ENCODE measurements around the gene SLC52A3. TPM values are rescaled to one million over a fixed set of nuclear protein-coding genes. Genes with fewer than 3 reads are reported as not detected.

The SLC52A3 gene
- total and polyA plus RNA-seq, 4 experiments from 2014 or later, result not detected

DNA sequence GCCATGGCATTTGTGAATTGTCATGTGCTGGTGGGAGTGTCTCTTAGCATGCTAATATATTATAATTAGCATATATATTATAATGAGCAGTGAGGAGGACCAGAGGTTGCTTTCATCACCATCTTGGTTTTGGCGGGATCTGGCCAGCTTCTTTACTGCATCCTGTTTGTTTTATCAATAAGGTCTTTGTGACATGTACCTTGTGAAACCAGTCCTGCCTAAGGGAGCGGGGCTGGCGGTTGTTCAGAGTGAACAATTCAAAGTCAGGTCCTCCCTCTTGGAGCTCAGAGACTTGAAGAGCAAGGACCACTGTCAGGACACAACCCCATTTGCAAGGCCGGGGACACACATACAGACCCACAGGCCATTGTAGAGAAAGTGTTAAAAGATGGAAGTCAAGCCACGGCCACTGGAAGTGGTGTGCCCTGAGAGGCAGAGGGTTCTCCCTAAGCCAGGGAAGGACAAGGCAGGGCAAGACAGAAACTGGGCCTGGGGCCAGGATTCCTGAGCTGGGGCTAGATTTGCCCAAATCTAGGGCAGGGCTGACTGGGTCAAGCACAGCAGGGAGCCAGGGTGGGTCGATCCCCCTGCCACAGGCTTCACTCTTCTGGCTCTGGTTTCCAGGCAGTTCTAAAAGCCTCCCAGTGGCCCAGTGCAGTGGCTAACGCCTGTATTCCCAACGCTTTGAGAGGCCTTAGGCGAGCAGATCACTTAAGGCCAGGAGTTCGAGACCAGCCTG is 14.2 kb downstream of the SLC52A3 start:
- H3K4me3 Mint-ChIP-seq, result no peak overlapping the region
- Histone ChIP-seq H3K4me1 (ENCODE audit: insufficient read depth, low read length) (no peaks in the 10 kb centered on the region), H3K9me3 (ENCODE audit: control insufficient read depth in 1 of 2, low read length in 2 of 2) (no peaks in the 10 kb centered on the region), H3K27ac (ENCODE audit: low read depth, low read length) (no peak overlapping the region), H3K4me3 (ENCODE audit: low read length in 2 of 2) (no peak overlapping the region), H3K36me3 (ENCODE audit: insufficient read depth, low read length) (no peaks in the 10 kb centered on the region), H3K27me3 (ENCODE audit: insufficient read depth, low read length) (no peaks in the 10 kb centered on the region)
- ChIA-PET CTCF (ENCODE audit: partially characterized antibody) (no interaction called here), POLR2A (ENCODE audit: partially characterized antibody) (no interaction called here)
- peaks cover 4 to 18% of the 10 kb centered on the region in 2 donors for H3K27me3 Mint-ChIP-seq
- no peaks in the 10 kb centered on the region for H3K36me3 Mint-ChIP-seq
- no peaks in the 10 kb centered on the region for H3K9me3 Mint-ChIP-seq
- H3K4me1 Mint-ChIP-seq, result peaks cover 0 to 14% (median 4%) of the 10 kb centered on the region in 4 donors
- no peak for DNase-seq
- no peak overlapping the region for H3K27ac Mint-ChIP-seq
- intact Hi-C loops (cut with micrococcal nuclease), result no loop called here

DNA sequence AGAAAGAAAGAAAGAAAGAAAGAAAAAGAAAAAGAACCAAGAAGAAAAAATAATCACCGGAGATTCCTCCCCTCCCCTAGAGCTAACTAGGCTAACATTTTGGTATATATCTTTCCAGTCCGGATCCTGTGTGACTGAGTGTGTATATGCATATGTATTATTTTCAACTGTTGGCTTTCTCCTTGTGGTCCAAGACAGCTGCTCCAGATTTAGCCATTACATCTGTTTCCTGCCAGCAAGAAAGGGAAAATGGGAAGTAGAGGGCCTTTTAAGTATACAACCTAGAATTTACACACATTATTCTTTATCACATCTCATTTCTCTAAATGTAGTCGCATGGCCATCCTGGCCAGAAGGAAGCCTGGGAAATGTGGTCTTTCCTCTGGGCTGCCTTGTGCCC is 15.2 kb downstream of the SLC52A3 start:
- no peaks in the 10 kb centered on the region for H3K27me3 ChIP-seq (ENCODE audit: insufficient read depth, low read length)
- Mint-ChIP-seq H3K4me3 (no peak overlapping the region), H3K9me3 (no peaks in the 10 kb centered on the region), H3K36me3 (no peaks in the 10 kb centered on the region), H3K27me3 (peaks cover 4 to 14% of the 10 kb centered on the region in 2 donors), H3K27ac (no peak overlapping the region), H3K4me1 (peaks cover 0 to 14% (median 4%) of the 10 kb centered on the region in 4 donors)
- intact Hi-C loops (cut with micrococcal nuclease), result no loop called here
- ChIA-PET POLR2A (ENCODE audit: partially characterized antibody) (no interaction called here), CTCF (ENCODE audit: partially characterized antibody) (no interaction called here)
- H3K4me3 ChIP-seq (ENCODE audit: low read length in 2 of 2), result no peak overlapping the region
- no peaks in the 10 kb centered on the region for H3K9me3 ChIP-seq (ENCODE audit: control insufficient read depth in 1 of 2, low read length in 2 of 2)
- no peaks in the 10 kb centered on the region for H3K36me3 ChIP-seq (ENCODE audit: insufficient read depth, low read length)
- no peak overlapping the region for H3K27ac ChIP-seq (ENCODE audit: low read depth, low read length)
- H3K4me1 ChIP-seq (ENCODE audit: insufficient read depth, low read length), result no peaks in the 10 kb centered on the region
- DNase-seq, result no peak

DNA sequence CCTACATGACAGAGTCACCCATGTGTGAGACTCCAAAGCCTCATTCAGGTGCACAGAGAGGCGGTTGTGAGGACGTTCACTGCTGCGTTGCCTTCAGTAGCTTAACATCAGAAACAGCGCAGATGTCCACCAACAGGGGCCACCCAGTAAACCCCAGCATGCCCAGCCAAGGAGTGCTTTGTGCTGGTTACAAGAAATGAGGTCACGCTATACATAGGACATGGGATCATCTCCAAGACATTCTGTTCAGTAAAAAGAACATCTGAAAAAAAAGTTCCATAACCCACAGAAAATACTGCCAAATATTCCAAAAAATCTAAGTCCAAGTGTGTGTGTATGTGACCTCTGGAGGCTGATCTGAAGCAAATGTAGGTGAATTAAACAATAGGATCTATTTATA is 16.0 kb downstream of the SLC52A3 start:
- Histone ChIP-seq H3K4me3 (ENCODE audit: low read length in 2 of 2) (no peak overlapping the region), H3K4me1 (ENCODE audit: insufficient read depth, low read length) (no peaks in the 10 kb centered on the region), H3K9me3 (ENCODE audit: control insufficient read depth in 1 of 2, low read length in 2 of 2) (no peaks in the 10 kb centered on the region), H3K36me3 (ENCODE audit: insufficient read depth, low read length) (no peaks in the 10 kb centered on the region), H3K27me3 (ENCODE audit: insufficient read depth, low read length) (no peaks in the 10 kb centered on the region), H3K27ac (ENCODE audit: low read depth, low read length) (no peak overlapping the region)
- peaks cover 0 to 9% (median 3%) of the 10 kb centered on the region in 4 donors for H3K4me1 Mint-ChIP-seq
- no peak overlapping the region for H3K4me3 Mint-ChIP-seq
- ChIA-PET CTCF (ENCODE audit: partially characterized antibody) (no interaction called here), POLR2A (ENCODE audit: partially characterized antibody) (no interaction called here)
- no peak overlapping the region for H3K27ac Mint-ChIP-seq
- intact Hi-C loops (cut with micrococcal nuclease), result no loop called here
- H3K27me3 Mint-ChIP-seq, result peaks cover 2 to 9% of the 10 kb centered on the region in 2 donors
- no peak for DNase-seq
- peaks cover 0 to 3% (median 0%) of the 10 kb centered on the region in 8 donors for H3K9me3 Mint-ChIP-seq
- H3K36me3 Mint-ChIP-seq, result no peaks in the 10 kb centered on the region

DNA sequence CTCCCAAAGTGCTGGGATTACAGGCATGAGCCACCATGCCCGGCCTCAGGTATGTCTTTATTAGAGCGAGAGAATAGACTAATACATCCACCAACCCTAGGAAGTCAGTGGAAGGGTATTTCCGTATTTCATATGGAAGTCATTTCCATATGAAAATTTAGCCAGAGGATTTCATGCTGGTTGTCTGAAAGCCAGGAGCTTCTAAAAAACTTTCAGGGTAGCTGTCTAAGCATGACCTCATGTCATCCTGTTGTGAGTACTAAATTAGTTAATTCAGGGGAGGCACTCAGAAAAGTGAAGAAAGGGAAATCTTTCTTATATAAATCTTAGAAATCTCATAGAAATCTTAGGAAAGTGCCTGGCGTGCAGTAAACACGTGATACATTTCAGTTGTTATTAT is 16.5 kb downstream of the SLC52A3 start:
- no peaks in the 10 kb centered on the region for H3K9me3 ChIP-seq (ENCODE audit: control insufficient read depth in 1 of 2, low read length in 2 of 2)
- H3K27ac ChIP-seq (ENCODE audit: low read depth, low read length), result no peak overlapping the region
- H3K27me3 ChIP-seq (ENCODE audit: insufficient read depth, low read length), result no peaks in the 10 kb centered on the region
- intact Hi-C loops (cut with micrococcal nuclease), result no loop called here
- H3K4me1 ChIP-seq (ENCODE audit: insufficient read depth, low read length), result no peaks in the 10 kb centered on the region
- ChIA-PET POLR2A (ENCODE audit: partially characterized antibody) (no interaction called here), CTCF (ENCODE audit: partially characterized antibody) (no interaction called here)
- Mint-ChIP-seq H3K4me3 (no peak overlapping the region), H3K9me3 (peaks cover 0 to 5% (median 0%) of the 10 kb centered on the region in 8 donors), H3K27ac (no peak overlapping the region), H3K27me3 (peaks cover 2 to 9% of the 10 kb centered on the region in 2 donors), H3K4me1 (peaks cover 0 to 9% (median 3%) of the 10 kb centered on the region in 4 donors), H3K36me3 (no peaks in the 10 kb centered on the region)
- no peaks in the 10 kb centered on the region for H3K36me3 ChIP-seq (ENCODE audit: insufficient read depth, low read length)
- no peak for DNase-seq
- no peak overlapping the region for H3K4me3 ChIP-seq (ENCODE audit: low read length in 2 of 2)

DNA sequence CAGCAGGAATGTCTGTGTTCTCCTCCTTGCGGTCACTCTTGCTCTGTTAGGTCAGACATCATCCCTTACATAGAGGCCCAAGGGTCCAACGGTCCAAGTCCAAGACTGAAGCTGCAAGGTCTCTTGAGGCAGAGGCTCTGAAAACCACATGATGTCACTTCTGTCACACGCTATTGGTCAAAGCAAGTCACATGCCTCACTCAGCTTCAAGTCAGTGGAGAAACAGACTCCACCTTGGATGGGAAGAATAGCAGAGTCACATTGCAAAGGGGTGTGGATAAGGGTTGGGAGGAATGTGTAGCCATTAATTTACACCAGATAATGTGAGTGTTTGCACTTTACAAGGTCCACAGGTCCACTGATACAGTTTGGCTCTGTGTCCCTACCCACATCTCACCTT is 17.5 kb downstream of the SLC52A3 start:
- Histone ChIP-seq H3K27me3 (ENCODE audit: insufficient read depth, low read length) (no peaks in the 10 kb centered on the region), H3K4me1 (ENCODE audit: insufficient read depth, low read length) (no peaks in the 10 kb centered on the region), H3K27ac (ENCODE audit: low read depth, low read length) (no peak overlapping the region), H3K36me3 (ENCODE audit: insufficient read depth, low read length) (no peaks in the 10 kb centered on the region), H3K4me3 (ENCODE audit: low read length in 2 of 2) (no peak overlapping the region), H3K9me3 (ENCODE audit: control insufficient read depth in 1 of 2, low read length in 2 of 2) (no peaks in the 10 kb centered on the region)
- POLR2A ChIA-PET (ENCODE audit: partially characterized antibody), result no interaction called here
- no peak for DNase-seq
- no peaks in the 10 kb centered on the region for H3K36me3 Mint-ChIP-seq
- CTCF ChIA-PET (ENCODE audit: partially characterized antibody), result no interaction called here
- peaks cover 2 to 11% of the 10 kb centered on the region in 2 donors for H3K27me3 Mint-ChIP-seq
- intact Hi-C loops (cut with micrococcal nuclease), result no loop called here
- no peak overlapping the region for H3K27ac Mint-ChIP-seq
- H3K9me3 Mint-ChIP-seq, result peaks cover 0 to 8% (median 3%) of the 10 kb centered on the region in 8 donors
- peaks cover 0 to 6% (median 2%) of the 10 kb centered on the region in 4 donors for H3K4me1 Mint-ChIP-seq
- H3K4me3 Mint-ChIP-seq, result no peak overlapping the region

DNA sequence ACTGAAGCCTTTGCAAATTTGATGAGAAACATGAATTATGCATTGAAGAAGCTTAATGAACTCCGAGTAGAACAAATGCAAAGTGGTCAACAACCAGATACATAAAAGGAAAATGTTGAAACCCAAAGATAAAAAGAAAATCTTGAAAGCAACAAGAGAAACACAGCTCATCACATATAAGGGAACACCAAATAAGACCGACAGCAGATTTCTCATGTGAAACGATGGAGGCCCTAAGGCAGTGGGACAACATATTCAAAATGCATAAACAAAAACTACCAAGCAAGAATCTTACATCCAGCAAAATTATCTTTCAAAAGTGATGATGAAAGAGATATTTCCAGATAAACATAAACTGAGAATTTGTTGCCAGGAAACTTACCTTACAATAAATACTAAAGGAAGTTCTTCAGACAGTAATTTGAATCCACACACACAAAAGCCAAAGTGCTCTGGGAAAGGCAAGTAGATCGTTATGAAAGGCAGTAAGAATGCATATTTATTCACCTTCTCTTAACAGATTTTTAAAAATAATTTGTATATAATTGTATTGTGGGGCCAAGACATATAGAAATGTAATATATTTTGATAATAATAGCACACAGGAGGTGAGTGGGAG is 22.5 kb downstream of the SLC52A3 start:
- Histone ChIP-seq H3K4me1 (ENCODE audit: insufficient read depth, low read length) (no peaks in the 10 kb centered on the region), H3K27ac (ENCODE audit: low read depth, low read length) (no peak overlapping the region), H3K36me3 (ENCODE audit: insufficient read depth, low read length) (no peaks in the 10 kb centered on the region), H3K27me3 (ENCODE audit: insufficient read depth, low read length) (no peaks in the 10 kb centered on the region), H3K4me3 (ENCODE audit: low read length in 2 of 2) (no peak overlapping the region), H3K9me3 (ENCODE audit: control insufficient read depth in 1 of 2, low read length in 2 of 2) (no peaks in the 10 kb centered on the region)
- Mint-ChIP-seq H3K4me1 (no peaks in the 10 kb centered on the region), H3K9me3 (peaks cover 0 to 28% (median 21%) of the 10 kb centered on the region in 8 donors), H3K4me3 (no peak overlapping the region), H3K36me3 (peaks cover 0 to 2% of the 10 kb centered on the region in 2 donors), H3K27ac (no peak overlapping the region), H3K27me3 (peaks cover 11 to 24% of the 10 kb centered on the region in 2 donors)
- POLR2A ChIA-PET (ENCODE audit: partially characterized antibody), result no interaction called here
- no peak for DNase-seq
- CTCF ChIA-PET (ENCODE audit: partially characterized antibody), result no interaction called here
- intact Hi-C loops (cut with micrococcal nuclease), result no loop called here

DNA sequence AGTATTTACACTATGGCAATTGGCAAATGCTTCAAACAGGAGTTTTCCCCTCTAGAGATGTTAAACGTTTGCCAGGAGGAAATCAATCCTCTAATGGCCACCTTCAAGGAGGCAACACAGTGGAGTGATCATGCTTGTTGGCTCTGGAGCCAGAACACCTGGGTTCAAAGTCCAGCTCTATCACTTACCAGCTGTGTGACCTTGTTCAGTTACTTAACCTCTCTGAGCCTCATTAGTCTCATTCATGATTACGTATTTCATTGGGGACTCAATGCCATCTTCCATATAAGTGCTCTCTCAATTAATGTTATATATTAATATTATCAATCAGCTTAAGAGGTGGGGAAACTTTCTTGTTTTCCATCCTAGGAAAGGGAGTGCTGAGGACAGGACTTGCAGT is 26.1 kb downstream of the SLC52A3 start:
- no peak overlapping the region for H3K27ac ChIP-seq (ENCODE audit: low read depth, low read length)
- Mint-ChIP-seq H3K27ac (no peak overlapping the region), H3K4me3 (no peak overlapping the region), H3K36me3 (peaks cover 0 to 2% of the 10 kb centered on the region in 2 donors), H3K4me1 (no peaks in the 10 kb centered on the region), H3K27me3 (peaks cover 15 to 26% of the 10 kb centered on the region in 2 donors), H3K9me3 (peaks cover 0 to 28% (median 21%) of the 10 kb centered on the region in 8 donors)
- no peak for DNase-seq
- no peak overlapping the region for H3K4me3 ChIP-seq (ENCODE audit: low read length in 2 of 2)
- no peaks in the 10 kb centered on the region for H3K9me3 ChIP-seq (ENCODE audit: control insufficient read depth in 1 of 2, low read length in 2 of 2)
- H3K4me1 ChIP-seq (ENCODE audit: insufficient read depth, low read length), result no peaks in the 10 kb centered on the region
- H3K36me3 ChIP-seq (ENCODE audit: insufficient read depth, low read length), result no peaks in the 10 kb centered on the region
- intact Hi-C loops (cut with micrococcal nuclease), result no loop called here
- no peaks in the 10 kb centered on the region for H3K27me3 ChIP-seq (ENCODE audit: insufficient read depth, low read length)
- ChIA-PET POLR2A (ENCODE audit: partially characterized antibody) (no interaction called here), CTCF (ENCODE audit: partially characterized antibody) (no interaction called here)
